Neural cell (in vitro differentiated cells): ENCODE results near the gene DISP3.

ENCODE experiments used
- EP300 ChIP-seq: fragments of 450-650 bp; conservative IDR thresholded peaks from 2 replicates; pipeline ENCODE4 v1.6.1; 2014; ENCODE audit warnings: antibody characterized with exemption, mild to moderate bottlenecking, moderate library complexity; ENCODE audit not compliant: poor library complexity, severe bottlenecking
- EZH2 ChIP-seq: fragments of 200-600, 300-800 bp; shearing (Covaris generic), sonication (generic); IDR thresholded peaks from 2 replicates; pipeline ENCODE4 v1.6.1; 2014; ENCODE audit warnings: antibody characterized with exemption, low read length, borderline replicate concordance, mild to moderate bottlenecking; ENCODE audit not compliant: insufficient read depth, poor library complexity, severe bottlenecking
- MXI1 ChIP-seq: fragments of 450-650 bp; conservative IDR thresholded peaks from 2 replicates; pipeline ENCODE4 v1.6.1; 2014; ENCODE audit warnings: antibody characterized with exemption, mild to moderate bottlenecking; ENCODE audit not compliant: poor library complexity, severe bottlenecking
- POLR2AphosphoS5 ChIP-seq: IDR thresholded peaks from 2 replicates; pipeline ENCODE4 v1.6.1; 2012
- RAD21 ChIP-seq: fragments of 450-650 bp; conservative IDR thresholded peaks from 2 replicates; pipeline ENCODE4 v1.6.1; 2014; ENCODE audit warnings: antibody characterized with exemption, mild to moderate bottlenecking, moderate library complexity
- REST ChIP-seq: IDR thresholded peaks from 2 replicates; pipeline ENCODE4 v1.6.1; 2012; ENCODE audit warnings: borderline replicate concordance
- SMC3 ChIP-seq: fragments of 450-650 bp; conservative IDR thresholded peaks from 2 replicates; pipeline ENCODE4 v1.6.1; 2014; ENCODE audit warnings: antibody characterized with exemption, mild to moderate bottlenecking, moderate library complexity; ENCODE audit not compliant: poor library complexity
- TAF1 ChIP-seq: IDR thresholded peaks from 2 replicates; pipeline ENCODE4 v1.6.1; 2012; ENCODE audit warnings: low read depth
- TF ChIP-seq, protein P1 (sequence below): fragments of 450-650 bp; IDR thresholded peaks from 2 replicates; pipeline ENCODE4 v1.5.1; 2014; ENCODE audit warnings: antibody characterized with exemption, mild to moderate bottlenecking, moderate library complexity; ENCODE audit not compliant: poor library complexity, severe bottlenecking

GRCh38 chr1:11537380-11537764 is 58.4 kb downstream of the DISP3 start:
- no peak for TF ChIP-seq POLR2AphosphoS5
- TF ChIP-seq, protein P1, sequence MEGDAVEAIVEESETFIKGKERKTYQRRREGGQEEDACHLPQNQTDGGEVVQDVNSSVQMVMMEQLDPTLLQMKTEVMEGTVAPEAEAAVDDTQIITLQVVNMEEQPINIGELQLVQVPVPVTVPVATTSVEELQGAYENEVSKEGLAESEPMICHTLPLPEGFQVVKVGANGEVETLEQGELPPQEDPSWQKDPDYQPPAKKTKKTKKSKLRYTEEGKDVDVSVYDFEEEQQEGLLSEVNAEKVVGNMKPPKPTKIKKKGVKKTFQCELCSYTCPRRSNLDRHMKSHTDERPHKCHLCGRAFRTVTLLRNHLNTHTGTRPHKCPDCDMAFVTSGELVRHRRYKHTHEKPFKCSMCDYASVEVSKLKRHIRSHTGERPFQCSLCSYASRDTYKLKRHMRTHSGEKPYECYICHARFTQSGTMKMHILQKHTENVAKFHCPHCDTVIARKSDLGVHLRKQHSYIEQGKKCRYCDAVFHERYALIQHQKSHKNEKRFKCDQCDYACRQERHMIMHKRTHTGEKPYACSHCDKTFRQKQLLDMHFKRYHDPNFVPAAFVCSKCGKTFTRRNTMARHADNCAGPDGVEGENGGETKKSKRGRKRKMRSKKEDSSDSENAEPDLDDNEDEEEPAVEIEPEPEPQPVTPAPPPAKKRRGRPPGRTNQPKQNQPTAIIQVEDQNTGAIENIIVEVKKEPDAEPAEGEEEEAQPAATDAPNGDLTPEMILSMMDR = no peak
- TF ChIP-seq MXI1 = no peak
- no peak for TF ChIP-seq EZH2
- TF ChIP-seq REST = no peak
- TF ChIP-seq EP300 = no peak
- TF ChIP-seq TAF1 = no peak
- no peak for TF ChIP-seq SMC3
- no peak for TF ChIP-seq RAD21
